Activated CD8-positive, alpha-beta memory T cell treated with anti-CD3 and anti-CD28 coated beads, Interleukin-2, amount 10 ng/mL, durations not matched to agents 7 days and 5 days (primary cell): ENCODE results near the gene PRR33. TPM values are rescaled to one million over a fixed set of nuclear protein-coding genes. Genes with fewer than 3 reads are reported as not detected.
A peak's percentile ranks its signal among the peaks of the same experiment; 100 is the strongest.
"Not testable (repeated sequence)": the region's sequence is repeated elsewhere in the genome, so short reads cannot be mapped to it uniquely, and the experiment has no call there.

Experiments used
- ATAC-seq: fragments of 150-1000 bp; cut with Tn5 transposase; one replicate; pipeline ENCODE4 v1.10.0; 2021; ENCODE audit warnings: moderate library complexity
- CTCF ChIA-PET: fragments of 350-600 bp; sonication (Branson Sonifier 250); formaldehyde crosslinking; loops from one replicate; lab custom pipeline; 2021; ENCODE audit warnings: antibody characterized with exemption; lab: Charles Lee
- DNase-seq: peaks from one replicate; pipeline ENCODE4 v3.0.0-alpha.2; 2020
- H3K27ac Mint-ChIP-seq: one replicate; pipeline ENCODE4 v1.8.0; 2021; ENCODE audit warnings: mild to moderate bottlenecking, mixed read lengths
- H3K27me3 Mint-ChIP-seq: one replicate; pipeline ENCODE4 v1.8.0; 2021; ENCODE audit warnings: mixed read lengths
- H3K36me3 Mint-ChIP-seq: one replicate; pipeline ENCODE4 v1.8.0; 2021; ENCODE audit warnings: mild to moderate bottlenecking, mixed read lengths
- H3K4me1 Mint-ChIP-seq: one replicate; pipeline ENCODE4 v1.8.0; 2021; ENCODE audit warnings: mixed read lengths
- H3K4me3 Mint-ChIP-seq: one replicate; pipeline ENCODE4 v1.8.0; 2021; ENCODE audit warnings: mild to moderate bottlenecking, moderate library complexity, mixed read lengths
- H3K9me3 Mint-ChIP-seq: one replicate; pipeline ENCODE4 v1.8.0; 2022; ENCODE audit warnings: low read depth, mixed read lengths
- total RNA-seq, 2 experiments: library from RNA; stranded (reverse); gene quantifications; one replicate each; pipeline ENCODE4 v1.2.3, GENCODE V29; 2021

The PRR33 gene
- not detected for total RNA-seq

GRCh38 chr11:1891831-1892115 lies at the start of gene PRR33:
TSS of gene PRR33 (minus strand) at chr11:1891895. CDS start at chr11:1890584, 1,311 bp downstream.
- ATAC-seq, result no peak
- no peak within 1 kb of the TSS for H3K4me3 Mint-ChIP-seq

GRCh38 chr11:1939788-1940187 lies 48.1 kb upstream of the PRR33 start:
- CTCF ChIA-PET, H3K27me3 Mint-ChIP-seq, H3K36me3 Mint-ChIP-seq, H3K27ac Mint-ChIP-seq, H3K4me1 Mint-ChIP-seq, ATAC-seq, DNase-seq, H3K9me3 Mint-ChIP-seq, H3K4me3 Mint-ChIP-seq: not testable (repeated sequence)

More at GRCh38 chr11:1891831-1892115, at the start of gene PRR33:
- no peak within 1 kb of the TSS for H3K27ac Mint-ChIP-seq
- H3K27me3 Mint-ChIP-seq, result peaks cover 13% of the 10 kb centered on the region
- H3K36me3 Mint-ChIP-seq, result peaks cover 12% of the 10 kb centered on the region
- no peaks in the 10 kb centered on the region for H3K9me3 Mint-ChIP-seq
- no peak for DNase-seq
- peaks cover 31% of the 10 kb centered on the region for H3K4me1 Mint-ChIP-seq
- CTCF ChIA-PET, result interaction anchor here (1.0 to 4.5 kb wide), 5 partner anchors 9 to 260 kb away, joined by 3 to 23 read pairs (median 4); partner anchors contain the start of gene TNNT3

GRCh38 chr11:1939006-1939625 lies 47.4 kb upstream of the PRR33 start:
- no peak overlapping the region for H3K27ac Mint-ChIP-seq
- peak; percentile 61 for DNase-seq
- no peaks in the 10 kb centered on the region for H3K9me3 Mint-ChIP-seq
- H3K4me3 Mint-ChIP-seq, result no peak overlapping the region
- peaks cover 6% of the 10 kb centered on the region for H3K4me1 Mint-ChIP-seq
- no peaks in the 10 kb centered on the region for H3K27me3 Mint-ChIP-seq
- peak; percentile 70 for ATAC-seq
- no peaks in the 10 kb centered on the region for H3K36me3 Mint-ChIP-seq
- CTCF ChIA-PET, result interaction anchor here (1.2 to 1.5 kb wide), 2 partner anchors 31 to 57 kb away, joined by 4 to 5 read pairs; no protein-coding TSS in a partner anchor

GRCh38 chr11:1938343-1939005 lies 46.8 kb upstream of the PRR33 start:
- no peak overlapping the region for H3K4me3 Mint-ChIP-seq
- no peaks in the 10 kb centered on the region for H3K9me3 Mint-ChIP-seq
- CTCF ChIA-PET, result interaction anchor here (1.0 to 1.5 kb wide), 5 partner anchors 30 to 114 kb away, joined by 3 to 5 read pairs (median 3); no protein-coding TSS in a partner anchor
- no peak overlapping the region for H3K27ac Mint-ChIP-seq
- no peaks in the 10 kb centered on the region for H3K36me3 Mint-ChIP-seq
- DNase-seq, result no peak
- H3K4me1 Mint-ChIP-seq, result peaks cover 6% of the 10 kb centered on the region
- no peaks in the 10 kb centered on the region for H3K27me3 Mint-ChIP-seq
- ATAC-seq, result no peak

- H3K4me1 Mint-ChIP-seq, result peaks cover 6% of the 10 kb centered on the region
- peaks cover 2% of the 10 kb centered on the region for H3K27me3 Mint-ChIP-seq
- DNase-seq (no peak), ATAC-seq (no peak)
- no peaks in the 10 kb centered on the region for H3K36me3 Mint-ChIP-seq
- no peaks in the 10 kb centered on the region for H3K9me3 Mint-ChIP-seq
- H3K4me3 Mint-ChIP-seq, result no peak overlapping the region
- H3K27ac Mint-ChIP-seq, result no peak overlapping the region
- CTCF ChIA-PET, result interaction anchor here (1.0 to 1.5 kb wide), 5 partner anchors 30 to 113 kb away, joined by 3 to 5 read pairs (median 3); no protein-coding TSS in a partner anchor
Measured at GRCh38 chr11:1937616-1938342, 46.1 kb upstream of the PRR33 start.

- Mint-ChIP-seq H3K9me3 (no peaks in the 10 kb centered on the region), H3K4me3 (no peak overlapping the region), H3K36me3 (no peaks in the 10 kb centered on the region), H3K4me1 (peaks cover 6% of the 10 kb centered on the region), H3K27me3 (peaks cover 3% of the 10 kb centered on the region), H3K27ac (no peak overlapping the region)
- DNase-seq, result no peak
- CTCF ChIA-PET, result interaction anchor here (1.2 to 1.5 kb wide), 3 partner anchors 55 to 112 kb away, joined by 3 to 5 read pairs (median 3); no protein-coding TSS in a partner anchor
- ATAC-seq, result no peak
Measured at GRCh38 chr11:1936781-1937615, 45.3 kb upstream of the PRR33 start.

- no peaks in the 10 kb centered on the region for H3K36me3 Mint-ChIP-seq
- H3K27ac Mint-ChIP-seq, result no peak overlapping the region
- no peaks in the 10 kb centered on the region for H3K9me3 Mint-ChIP-seq
- peaks cover 11% of the 10 kb centered on the region for H3K27me3 Mint-ChIP-seq
- no peak for DNase-seq
- CTCF ChIA-PET, result no interaction called here
- ATAC-seq, result no peak
- no peak overlapping the region for H3K4me3 Mint-ChIP-seq
- H3K4me1 Mint-ChIP-seq, result peaks cover 6% of the 10 kb centered on the region
Measured at GRCh38 chr11:1936072-1936780, 44.5 kb upstream of the PRR33 start.

GRCh38 chr11:1935156-1936071 lies 43.7 kb upstream of the PRR33 start:
- DNase-seq, result no peak
- no peaks in the 10 kb centered on the region for H3K36me3 Mint-ChIP-seq
- ATAC-seq, result no peak
- peaks cover 19% of the 10 kb centered on the region for H3K27me3 Mint-ChIP-seq
- CTCF ChIA-PET, result interaction anchor here (1.4 kb wide), 1 partner anchor 14 kb away, joined by 3 read pairs; no protein-coding TSS in a partner anchor
- H3K9me3 Mint-ChIP-seq, result no peaks in the 10 kb centered on the region
- H3K27ac Mint-ChIP-seq, result no peak overlapping the region
- no peak overlapping the region for H3K4me3 Mint-ChIP-seq
- peaks cover 6% of the 10 kb centered on the region for H3K4me1 Mint-ChIP-seq

GRCh38 chr11:1934335-1935155 lies 42.9 kb upstream of the PRR33 start:
- no peak overlapping the region for H3K4me3 Mint-ChIP-seq
- peaks cover 6% of the 10 kb centered on the region for H3K4me1 Mint-ChIP-seq
- no peak overlapping the region for H3K27ac Mint-ChIP-seq
- H3K9me3 Mint-ChIP-seq, result no peaks in the 10 kb centered on the region
- H3K27me3 Mint-ChIP-seq, result peaks cover 19% of the 10 kb centered on the region
- no peak for DNase-seq
- CTCF ChIA-PET, result interaction anchor here (0.6 to 1.4 kb wide), 2 partner anchors 13 to 789 kb away, joined by 3 read pairs; no protein-coding TSS in a partner anchor
- no peak for ATAC-seq
- no peaks in the 10 kb centered on the region for H3K36me3 Mint-ChIP-seq

- no peaks in the 10 kb centered on the region for H3K9me3 Mint-ChIP-seq
- H3K4me1 Mint-ChIP-seq, result no peaks in the 10 kb centered on the region
- H3K27me3 Mint-ChIP-seq, result peaks cover 19% of the 10 kb centered on the region
- no peak for ATAC-seq
- H3K4me3 Mint-ChIP-seq, result no peak overlapping the region
- CTCF ChIA-PET, result interaction anchor here (0.6 to 2.1 kb wide), 4 partner anchors 12 to 788 kb away, joined by 3 to 5 read pairs (median 3); no protein-coding TSS in a partner anchor
- H3K36me3 Mint-ChIP-seq, result no peaks in the 10 kb centered on the region
- no peak for DNase-seq
- H3K27ac Mint-ChIP-seq, result no peak overlapping the region
Measured at GRCh38 chr11:1933416-1934334, 42.0 kb upstream of the PRR33 start.
